Measurements from ENCODE around the gene SLC28A1. TPM values are rescaled to one million over a fixed set of nuclear protein-coding genes. Genes with fewer than 3 reads are reported as not detected.
A peak's percentile ranks its signal among the peaks of the same experiment; 100 is the strongest.

SLC28A1 gene
- total RNA-seq, 4 donors from 2014 or later = 0.22 to 0.42 TPM; not detected in 2

DNA sequence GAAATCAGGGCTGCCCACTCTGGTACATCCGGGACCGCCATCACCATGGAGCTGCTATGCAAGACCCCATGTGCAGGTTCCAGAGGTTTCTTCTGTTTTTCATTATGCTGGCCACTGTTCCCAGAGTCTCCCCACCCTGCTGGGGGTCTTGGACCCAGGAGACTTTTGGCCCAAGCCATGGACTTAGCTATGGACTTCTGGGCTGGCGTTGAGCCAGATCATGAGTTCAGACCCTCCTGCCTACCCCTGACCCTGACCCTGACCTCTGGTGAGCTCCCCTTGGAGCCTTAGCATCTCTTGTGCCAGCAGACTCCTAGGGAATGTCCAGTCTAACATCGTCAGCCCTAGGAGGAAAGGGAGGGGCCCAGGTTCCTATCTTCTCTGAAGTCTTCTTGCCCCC lies 25.3 kb downstream of the SLC28A1 start:
- no peaks in the 10 kb centered on the region for H3K36me3 ChIP-seq

DNA sequence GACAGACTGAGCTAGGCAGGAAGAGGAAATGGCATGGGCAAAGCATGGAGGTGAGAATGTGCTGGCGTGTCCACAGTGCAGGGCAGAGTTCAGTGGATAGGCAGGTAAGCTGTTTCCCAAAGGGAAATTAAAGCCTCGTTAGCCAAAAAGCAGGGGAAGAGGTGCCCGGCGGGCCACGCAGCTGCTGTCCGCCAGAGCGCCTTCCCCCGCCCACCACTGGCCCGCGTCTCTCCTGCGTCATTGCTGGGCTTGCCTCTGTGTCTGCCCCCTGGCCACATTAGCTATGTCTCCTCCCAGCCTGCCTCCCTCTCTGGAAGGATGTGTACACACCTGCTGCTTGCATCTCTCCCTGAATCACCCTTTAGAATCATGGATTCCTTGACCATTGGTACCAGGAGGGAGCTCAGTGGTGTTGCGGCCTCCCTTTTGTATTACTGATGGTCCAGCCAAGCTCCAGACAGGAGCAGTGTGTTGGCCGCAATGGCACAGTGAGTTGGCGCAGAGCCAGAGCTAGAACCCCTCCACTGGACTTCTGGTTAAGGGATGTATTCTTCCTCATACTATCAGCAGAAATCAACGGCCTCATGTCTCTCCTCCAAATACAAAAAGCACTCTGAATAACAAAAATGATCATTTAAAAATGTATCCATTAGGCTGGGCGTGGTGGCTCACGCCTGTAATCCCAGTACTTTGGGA lies 26.6 kb downstream of the SLC28A1 start:
- 86 to 89% methylated on average over 17 of the region's 17 CpGs for WGBS, 2 donors
- Histone ChIP-seq H3K4me3 (no peak overlapping the region), H3K27ac (peak overlapping the region in 2 of 4 donors; percentile 49 to 89), H3K27me3 (no peaks in the 10 kb centered on the region), H3K9me3 (no peaks in the 10 kb centered on the region), H3K36me3 (no peaks in the 10 kb centered on the region), H3K4me1 (peaks cover 0 to 67% (median 26%) of the 10 kb centered on the region in 4 donors)
- TF ChIP-seq EP300 (IDR thresholded peaks at IDR 0.05) (no peak), POLR2A (IDR thresholded peaks at IDR 0.05) (no peak)
- TF ChIP-seq, protein P1, sequence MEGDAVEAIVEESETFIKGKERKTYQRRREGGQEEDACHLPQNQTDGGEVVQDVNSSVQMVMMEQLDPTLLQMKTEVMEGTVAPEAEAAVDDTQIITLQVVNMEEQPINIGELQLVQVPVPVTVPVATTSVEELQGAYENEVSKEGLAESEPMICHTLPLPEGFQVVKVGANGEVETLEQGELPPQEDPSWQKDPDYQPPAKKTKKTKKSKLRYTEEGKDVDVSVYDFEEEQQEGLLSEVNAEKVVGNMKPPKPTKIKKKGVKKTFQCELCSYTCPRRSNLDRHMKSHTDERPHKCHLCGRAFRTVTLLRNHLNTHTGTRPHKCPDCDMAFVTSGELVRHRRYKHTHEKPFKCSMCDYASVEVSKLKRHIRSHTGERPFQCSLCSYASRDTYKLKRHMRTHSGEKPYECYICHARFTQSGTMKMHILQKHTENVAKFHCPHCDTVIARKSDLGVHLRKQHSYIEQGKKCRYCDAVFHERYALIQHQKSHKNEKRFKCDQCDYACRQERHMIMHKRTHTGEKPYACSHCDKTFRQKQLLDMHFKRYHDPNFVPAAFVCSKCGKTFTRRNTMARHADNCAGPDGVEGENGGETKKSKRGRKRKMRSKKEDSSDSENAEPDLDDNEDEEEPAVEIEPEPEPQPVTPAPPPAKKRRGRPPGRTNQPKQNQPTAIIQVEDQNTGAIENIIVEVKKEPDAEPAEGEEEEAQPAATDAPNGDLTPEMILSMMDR (IDR thresholded peaks at IDR 0.05) = no peak
- DNase-seq (ENCODE audit: low spot score in 2 of 2) = no peak

More for the DNA sequence above, 25.3 kb downstream of the SLC28A1 start:
- WGBS, 2 donors = 61 to 79% methylated on average over 2 to 4 of the region's 4 CpGs
- Histone ChIP-seq H3K9me3 (no peaks in the 10 kb centered on the region), H3K27me3 (no peaks in the 10 kb centered on the region), H3K4me3 (no peak overlapping the region), H3K4me1 (peaks cover 0 to 60% (median 31%) of the 10 kb centered on the region in 4 donors), H3K27ac (peak overlapping the region in 1 of 4 donors; percentile 6)
- DNase-seq (ENCODE audit: low spot score in 2 of 2) = no peak
- no peak for TF ChIP-seq POLR2A (IDR thresholded peaks at IDR 0.05)
- TF ChIP-seq, protein P1 (IDR thresholded peaks at IDR 0.05) = no peak
- TF ChIP-seq EP300 (IDR thresholded peaks at IDR 0.05) = no peak

DNA sequence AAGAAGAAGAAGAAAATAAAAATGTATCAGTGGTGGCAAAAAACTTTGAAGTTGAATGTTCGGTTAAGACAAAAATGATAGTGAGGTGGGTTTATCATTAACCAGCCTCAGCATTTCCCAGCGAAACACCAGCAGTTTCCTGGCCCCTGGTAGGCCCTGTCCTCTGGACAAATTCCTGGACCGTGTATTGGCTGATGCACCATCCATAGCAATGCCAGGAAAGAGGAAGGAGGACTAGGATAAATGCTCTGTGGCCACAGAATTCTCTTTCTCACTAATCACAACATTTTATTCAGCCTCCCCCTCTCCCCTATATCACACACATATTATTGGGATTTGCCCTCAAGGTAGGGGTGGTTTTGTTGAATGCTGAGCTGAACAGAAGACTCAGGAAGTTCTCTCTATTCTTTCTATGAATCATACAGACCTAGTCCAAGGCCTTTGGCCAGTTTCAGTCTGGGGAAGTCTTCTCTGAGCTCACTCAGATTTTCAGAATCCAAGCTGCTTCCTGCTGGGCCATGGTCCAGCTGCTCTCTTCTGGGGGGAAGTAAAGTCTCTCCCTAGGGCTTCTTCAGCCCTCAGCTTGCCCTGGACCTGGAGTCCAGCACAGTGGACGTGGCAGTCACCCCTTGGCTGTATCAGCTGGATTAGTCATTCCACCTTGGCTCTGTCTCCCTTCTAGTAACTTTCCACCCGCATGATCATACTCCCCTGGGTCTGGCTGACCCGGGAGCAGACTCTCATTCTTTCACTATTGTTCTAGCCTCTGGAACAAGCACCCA lies 27.6 kb downstream of the SLC28A1 start:
- 30 to 33% methylated on average over 6 of the region's 6 CpGs for WGBS, 2 donors
- Histone ChIP-seq H3K27me3 (no peaks in the 10 kb centered on the region), H3K4me1 (peaks cover 0 to 67% (median 26%) of the 10 kb centered on the region in 4 donors), H3K4me3 (no peak overlapping the region), H3K36me3 (no peaks in the 10 kb centered on the region), H3K9me3 (no peaks in the 10 kb centered on the region), H3K27ac (peak overlapping the region in 3 of 4 donors; percentile 36 to 89 (median 76))
- DNase-seq (ENCODE audit: low spot score in 2 of 2) = peak; percentile 78 to 85
- TF ChIP-seq, protein P1 (IDR thresholded peaks at IDR 0.05) = no peak
- peak in 1 of 2 donors; percentile 91 for TF ChIP-seq EP300 (IDR thresholded peaks at IDR 0.05)

DNA sequence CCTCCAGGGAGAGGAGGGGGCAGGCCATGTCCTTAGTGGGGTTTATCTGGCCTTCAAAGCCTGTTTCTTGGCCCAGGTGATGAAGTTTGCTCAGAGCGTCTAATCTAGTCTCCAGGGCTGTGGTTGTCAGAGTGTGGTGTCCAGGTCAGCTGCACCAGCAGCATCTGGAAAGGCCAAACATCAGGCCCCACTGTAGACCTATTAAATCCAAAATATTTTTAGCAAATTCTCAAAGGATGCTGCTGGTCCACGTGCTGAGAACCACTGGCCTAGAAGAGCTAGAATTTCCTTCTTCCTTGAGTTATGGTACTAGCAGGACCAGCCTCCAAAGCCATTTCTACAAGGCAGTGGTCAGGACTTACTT lies 28.9 kb downstream of the SLC28A1 start:
- Histone ChIP-seq H3K27ac (peak overlapping the region in 3 of 4 donors; percentile 57 to 89 (median 76)), H3K36me3 (no peaks in the 10 kb centered on the region), H3K4me1 (peaks cover 0 to 65% (median 26%) of the 10 kb centered on the region in 4 donors), H3K9me3 (no peaks in the 10 kb centered on the region), H3K27me3 (no peaks in the 10 kb centered on the region), H3K4me3 (no peak overlapping the region)
- TF ChIP-seq, protein P1 (IDR thresholded peaks at IDR 0.05) = no peak
- TF ChIP-seq POLR2A (IDR thresholded peaks at IDR 0.05) (no peak), EP300 (IDR thresholded peaks at IDR 0.05) (no peak)
- no peak for DNase-seq (ENCODE audit: low spot score in 2 of 2)
- WGBS, 2 donors = 36 to 54% methylated on average over 2 of the region's 2 CpGs

DNA sequence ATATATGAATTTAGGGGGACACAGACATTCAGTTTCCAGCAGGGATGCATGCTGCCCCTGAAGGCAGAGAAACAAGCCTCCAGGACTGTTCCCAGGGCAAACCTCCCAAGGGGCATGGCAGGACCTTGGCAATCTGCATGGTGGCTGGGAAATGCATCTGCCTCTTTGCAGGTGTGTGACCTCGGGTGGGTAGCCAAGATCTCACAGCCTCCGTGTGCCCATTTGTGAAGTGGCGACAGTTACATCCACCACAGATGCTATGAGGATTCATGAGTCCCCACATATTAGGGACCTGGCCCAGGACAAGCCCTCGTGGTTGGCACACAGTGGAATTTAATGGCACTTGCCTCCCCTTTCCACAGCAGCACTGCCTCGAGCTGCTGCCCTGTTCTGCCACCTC lies 29.9 kb downstream of the SLC28A1 start:
- Histone ChIP-seq H3K4me1 (peaks cover 0 to 55% (median 24%) of the 10 kb centered on the region in 4 donors), H3K36me3 (no peaks in the 10 kb centered on the region), H3K4me3 (no peak overlapping the region), H3K9me3 (no peaks in the 10 kb centered on the region), H3K27ac (peak overlapping the region in 2 of 4 donors; percentile 49 to 66), H3K27me3 (no peaks in the 10 kb centered on the region)
- WGBS, 2 donors = 88 to 92% methylated on average over 4 to 5 of the region's 5 CpGs
- DNase-seq (ENCODE audit: low spot score in 2 of 2) = no peak
- no peak for TF ChIP-seq EP300 (IDR thresholded peaks at IDR 0.05)
- TF ChIP-seq, protein P1 (IDR thresholded peaks at IDR 0.05) = no peak
- no peak for TF ChIP-seq POLR2A (IDR thresholded peaks at IDR 0.05)
